SK-N-MC (cell line): Measurements from ENCODE around the gene MTFR2.

ENCODE experiments used
- EZH2 ChIP-seq: fragments of 200-600 bp; sonication (generic); IDR thresholded peaks from one replicate; pipeline ENCODE4 v1.6.1; 2017; ENCODE audit warnings: antibody characterized with exemption
- POLR2AphosphoS5 ChIP-seq: IDR thresholded peaks from 2 replicates; pipeline ENCODE4 v1.6.1; 2012; ENCODE audit warnings: mild to moderate bottlenecking, low read depth, low read length, borderline replicate concordance

DNA sequence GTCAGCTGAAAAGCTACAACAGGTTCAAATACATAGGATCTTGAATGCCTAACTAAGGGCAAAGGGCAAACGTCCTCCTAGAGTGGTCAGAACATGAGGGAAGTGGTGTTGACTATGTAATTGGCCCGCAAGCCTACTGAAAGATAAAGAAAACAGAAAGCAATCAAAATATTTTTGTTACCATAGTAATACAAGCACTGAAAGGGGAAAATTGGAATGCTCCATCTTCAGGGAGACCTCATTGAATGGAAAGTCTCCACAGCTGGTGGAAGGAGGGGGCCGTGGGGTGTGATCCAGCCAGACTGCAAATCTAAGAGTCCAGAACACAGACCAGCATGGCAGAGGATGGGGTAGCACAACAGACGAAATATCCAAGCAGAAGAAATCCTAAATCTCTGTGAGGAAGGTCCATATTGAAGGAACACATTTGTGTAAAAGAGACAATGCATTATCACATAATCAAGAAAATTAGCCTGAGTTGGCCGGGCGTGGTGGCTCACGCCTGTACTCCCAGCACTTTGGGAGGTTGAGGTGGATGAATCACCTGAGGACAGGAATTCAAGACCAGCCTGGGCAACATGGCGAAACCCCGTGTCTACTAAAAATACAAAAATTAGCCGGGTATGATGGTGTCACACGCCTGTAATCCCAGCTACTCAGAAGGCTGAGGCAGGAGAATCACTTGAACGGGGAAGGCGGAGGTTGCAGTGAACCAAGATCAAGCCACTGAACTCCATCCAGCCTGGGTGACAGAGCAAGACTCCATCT is 39.5 kb downstream of the MTFR2 start:
- TF ChIP-seq EZH2 = no peak
- no peak for TF ChIP-seq POLR2AphosphoS5
